Gastroesophageal sphincter (tissue), 3 donors: ENCODE data around the gene IFT81.

Experiments
- CTCF ChIP-seq, 4 experiments: fragments of 200-600 bp in 2 of 4; fragments of 450-650 bp in 2 of 4; sonication (generic) in 1 of 4; IDR thresholded peaks; one replicate each; pipeline ENCODE4 v1.5.1; 2017 to 2019; ENCODE audit warnings: antibody characterized with exemption in 4 of 4, mild to moderate bottlenecking in 2 of 4, moderate library complexity in 2 of 4
- EP300 ChIP-seq: sonication (generic); formaldehyde crosslinking; IDR thresholded peaks from one replicate; pipeline ENCODE4 v1.6.1; 2017; ENCODE audit warnings: antibody characterized with exemption, mild to moderate bottlenecking
- POLR2A ChIP-seq, 2 donors: fragments of 450-650 bp; IDR thresholded peaks; one replicate each; pipeline ENCODE4 v1.6.1; 2017; ENCODE audit warnings: antibody characterized with exemption in 2 of 2, mild to moderate bottlenecking in 2 of 2, moderate library complexity in 1 of 2
- POLR2AphosphoS5 ChIP-seq: sonication (generic); formaldehyde crosslinking; IDR thresholded peaks from one replicate; pipeline ENCODE4 v1.6.1; 2017; ENCODE audit warnings: antibody characterized with exemption

GRCh38 chr12:110116623-110117022 is 7.5 kb upstream of the IFT81 start:
- TF ChIP-seq POLR2A (IDR thresholded peaks at IDR 0.05) (no peak), CTCF (IDR thresholded peaks at IDR 0.05) (no peak), POLR2AphosphoS5 (no peak), EP300 (no peak)
